K562 (cell line): Measurements from ENCODE around the gene C6orf89. TPM values are rescaled to one million over a fixed set of nuclear protein-coding genes. Genes with fewer than 3 reads are reported as not detected.

Experiments used
- ATAC-seq: fragments of 200-7000 bp; cut with Tn5 transposase; 3 replicates; pipeline ENCODE4 v1.9.1; 2020; ENCODE audit warnings: moderate library complexity
- BruUV-seq: library from RNA; stranded (reverse); fragments of 400-500 nt; replicated peaks from 2 replicates; lab custom pipeline; 2021; lab: Mats Ljungman, UMichigan
- CTCF ChIA-PET: fragments of 300-600 bp; formaldehyde crosslinking; extraction: SDS; loops from one replicate; lab custom pipeline; 2021; ENCODE audit warnings: low intra/inter-chr PET ratio; lab: Yijun Ruan, JAX
- POLR2A ChIA-PET: fragments of 300-600, 350-650 bp; sonication (Branson Sonifier 250); formaldehyde crosslinking; extraction: SDS; loops from one replicate; lab custom pipeline; 2021; ENCODE audit warnings: antibody characterized with exemption, inconsistent platforms; lab: Yijun Ruan, JAX
- DNase-seq, 4 experiments: peaks; one replicate each; pipeline versions ENCODE4 v3.0.0 to v3.0.0-alpha.2; 2011 to 2018; ENCODE audit warnings: low spot score in 3 of 4, mixed read lengths in 3 of 4; ENCODE audit errors: extremely low read depth in 1 of 4
- FAIRE-seq: peaks from 2 replicates; lab custom pipeline; 2011; peaks lifted over from hg19 to GRCh38; lab: Jason Lieb, UNC
- H2AFZ ChIP-seq: 2 replicates; pipeline ENCODE4 v1.6.0; 2011; ENCODE audit warnings: low read depth, low read length, control low read depth, inconsistent platforms
- H3K27ac ChIP-seq: fragments of 200-600 bp; 3 replicates; pipeline ENCODE4 v1.8.0; 2011; ENCODE audit warnings: low read depth, mild to moderate bottlenecking, control low read depth, inconsistent platforms, low read length, moderate library complexity, mixed read lengths; ENCODE audit errors: extremely low read depth
- H3K27me3 ChIP-seq, 2 experiments: fragments of 300-600 bp in 1 of 2; 2 replicates in 1 of 2; 3 replicates in 1 of 2; pipeline versions ENCODE4 v1.6.0 to v1.8.0; 2011; ENCODE audit warnings: inconsistent platforms in 2 of 2, low read length in 2 of 2, mild to moderate bottlenecking in 1 of 2, mixed read lengths in 1 of 2, moderate library complexity in 1 of 2; ENCODE audit not compliant: control insufficient read depth in 2 of 2, insufficient read depth in 2 of 2
- H3K36me3 ChIP-seq: fragments of 300-600 bp; 3 replicates; pipeline ENCODE4 v1.8.0; 2011; ENCODE audit warnings: mild to moderate bottlenecking, low read length, inconsistent platforms; ENCODE audit not compliant: control insufficient read depth, insufficient read depth
- H3K4me1 ChIP-seq, 2 experiments: fragments of 200-600 bp in 1 of 2; replicated peaks in 1 of 2; 2 replicates in 1 of 2; 3 replicates in 1 of 2; pipeline versions ENCODE4 v1.5.1 to v1.8.0; 2011; ENCODE audit warnings: inconsistent platforms in 2 of 2, low read length in 2 of 2, mild to moderate bottlenecking in 1 of 2, mixed read lengths in 1 of 2, moderate library complexity in 1 of 2; ENCODE audit not compliant: control insufficient read depth in 2 of 2, insufficient read depth in 2 of 2
- H3K4me2 ChIP-seq: 2 replicates; pipeline ENCODE4 v1.6.1; 2011; ENCODE audit warnings: low read length, control low read depth, inconsistent platforms, mixed read lengths; ENCODE audit not compliant: insufficient read depth
- H3K4me3 ChIP-seq: fragments of 200-600 bp; sonication (generic), shearing (Covaris generic); 2 replicates; pipeline ENCODE4 v1.5.1; 2016; ENCODE audit warnings: control low read depth, inconsistent platforms
- H3K79me2 ChIP-seq: fragments of 200-600 bp; 3 replicates; pipeline ENCODE4 v1.8.0; 2011; ENCODE audit warnings: low read length, inconsistent platforms; ENCODE audit not compliant: control insufficient read depth, insufficient read depth
- H3K9ac ChIP-seq, 2 experiments: 2 replicates each; pipeline versions ENCODE4 v1.6.0 to v1.6.1; 2011; ENCODE audit warnings: low read depth in 2 of 2, low read length in 2 of 2, control low read depth in 1 of 2, inconsistent platforms in 1 of 2, mild to moderate bottlenecking in 1 of 2, mixed read lengths in 1 of 2; ENCODE audit not compliant: insufficient read depth in 1 of 2
- H3K9me1 ChIP-seq: one replicate; pipeline ENCODE4 v1.6.0; 2011; ENCODE audit warnings: inconsistent platforms, mild to moderate bottlenecking, low read length, moderate library complexity; ENCODE audit not compliant: control insufficient read depth, insufficient read depth
- H3K9me3 ChIP-seq: replicated peaks from 2 replicates; pipeline ENCODE4 v1.5.1; 2011; ENCODE audit warnings: low read depth, low read length, inconsistent platforms; ENCODE audit not compliant: control insufficient read depth, insufficient read depth
- H4K20me1 ChIP-seq: replicated peaks from 2 replicates; pipeline ENCODE4 v1.6.1; 2011; ENCODE audit warnings: low read length, inconsistent platforms, mixed read lengths; ENCODE audit not compliant: control insufficient read depth, insufficient read depth
- BMI1 ChIP-seq: fragments of 150-350 bp; IDR thresholded peaks from 2 replicates; pipeline ENCODE4 v1.6.1; 2014; ENCODE audit warnings: low read length
- CBX1 ChIP-seq: sonication (generic); IDR thresholded peaks from 2 replicates; pipeline ENCODE4 v1.6.1; 2016; ENCODE audit warnings: antibody characterized with exemption, low read depth, mild to moderate bottlenecking
- CBX2 ChIP-seq: fragments of 200-600 bp; sonication (generic); IDR thresholded peaks from one replicate; pipeline ENCODE4 v1.6.1; 2012; ENCODE audit warnings: mild to moderate bottlenecking, low read length, inconsistent platforms; ENCODE audit not compliant: insufficient read depth, poor library complexity, severe bottlenecking
- CGGBP1 ChIP-seq: fragments of 250-450 bp; sonication (Bioruptor Pico); IDR thresholded peaks from 2 replicates; pipeline ENCODE4 v1.9.0; 2021; ENCODE audit warnings: mild to moderate bottlenecking
- ERF ChIP-seq: fragments of 450-650 bp; formaldehyde crosslinking; IDR thresholded peaks from 2 replicates; pipeline ENCODE4 v1.4.0; 2020; ENCODE audit warnings: mild to moderate bottlenecking, mixed read lengths
- L3MBTL2 ChIP-seq: fragments of 450-650 bp; IDR thresholded peaks from 2 replicates; pipeline ENCODE4 v1.6.1; 2016; ENCODE audit warnings: mild to moderate bottlenecking, moderate library complexity
- MAX ChIP-seq: sonication (generic); formaldehyde crosslinking; IDR thresholded peaks from 2 replicates; pipeline ENCODE4 v1.9.0; 2022; ENCODE audit warnings: mild to moderate bottlenecking, missing genetic modification reagents
- NFATC3 ChIP-seq: fragments of 450-650 bp; IDR thresholded peaks from 2 replicates; pipeline ENCODE4 v1.6.1; 2017; ENCODE audit warnings: mild to moderate bottlenecking
- NR2C1 ChIP-seq, 2 experiments: fragments of 450-650 bp; IDR thresholded peaks; 2 replicates each; pipeline ENCODE4 v1.6.1; 2017; ENCODE audit warnings: mild to moderate bottlenecking in 2 of 2, antibody characterized with exemption in 1 of 2, inconsistent platforms in 1 of 2, missing compliant biosample characterization in 1 of 2, missing genetic modification characterization in 1 of 2
- NR2C2 ChIP-seq, 2 experiments: fragments of 200-800 bp in 1 of 2; sonication (Bioruptor generic) in 1 of 2; sonication (generic) in 1 of 2; formaldehyde crosslinking in 1 of 2; IDR thresholded peaks; 2 replicates each; pipeline versions ENCODE4 v1.6.1 to v1.8.0; 2016 to 2022; ENCODE audit warnings: mild to moderate bottlenecking in 1 of 2, missing compliant biosample characterization in 1 of 2, missing genetic modification characterization in 1 of 2, missing genetic modification reagents in 1 of 2
- PTBP1 ChIP-seq: fragments of 200-400 bp; formaldehyde crosslinking; IDR thresholded peaks from 2 replicates; pipeline ENCODE4 v1.6.1; 2017; ENCODE audit warnings: low read depth, low read length
- SMAD2 ChIP-seq: fragments of 150-350 bp; IDR thresholded peaks from 2 replicates; pipeline ENCODE4 v1.6.1; 2014; ENCODE audit warnings: low read depth, mild to moderate bottlenecking, low read length
- WGBS: fragments of 100-300 bp; shearing (Covaris generic); methylation state at CpG from one replicate; pipeline ENCODE4 v1.1.6; 2016; ENCODE audit warnings: low coverage, mixed read lengths; ENCODE audit not compliant: insufficient coverage; ENCODE audit errors: missing lambda C conversion rate; 5-methylcytosine and 5-hydroxymethylcytosine counted together
- in situ Hi-C: fragments of 300-500 bp; cut with MboI; formaldehyde crosslinking; loops from 4 replicates; pipeline ENCODE4 v1.15.0; 2018; ENCODE audit warnings: inconsistent platforms, mixed read lengths
- intact Hi-C: fragments of 100-400 bp; cut with micrococcal nuclease; formaldehyde crosslinking; loops from 2 replicates; pipeline ENCODE4 v1.14.2; 2022
- polyA plus RNA-seq, 8 experiments: library from polyadenylated mRNA; depleted of rRNA in 4 of 8; stranded (reverse) in 5 of 8; unstranded in 3 of 8; fragments of >200 nt; fragmentation: Nextera tagmentation in 2 of 8; fragmentation: Illumina TruSeq in 1 of 8; extraction: Ambion mirVana in 2 of 8; extraction: Trizol in 1 of 8; gene quantifications; 2 replicates each; pipeline versions ENCODE4 v1.2.1 to v1.2.3, GENCODE V29; 2011 to 2014; ENCODE audit warnings: inconsistent platforms in 1 of 8, missing spikeins in 1 of 8
- total RNA-seq, 7 experiments: library from RNA; depleted of rRNA in 6 of 7; stranded (reverse); fragments of >200 nt in 6 of 7; fragmentation: Illumina TruSeq in 2 of 7; extraction: Trizol in 2 of 7; gene quantifications; 2 replicates each; pipeline versions ENCODE4 v1.2.1 to v1.2.3, GENCODE V29; 2011 to 2021; ENCODE audit warnings: low replicate concordance in 1 of 7

Gene C6orf89
- total and polyA plus RNA-seq, 9 of the 15 experiments (the other 6 are each of a cell fraction or from before 2014, with no cell fraction given): 35.2 to 111 (median 58.5) TPM

GRCh38 chr6:36934901-36935300, 49.1 kb downstream of the C6orf89 start:
- no peaks in the 10 kb centered on the region; a peak in 1 of 5 replicates for H3K4me1 ChIP-seq
- peaks cover 15 to 40% of the 10 kb centered on the region in 2 experiments for H3K27me3 ChIP-seq
- POLR2A ChIA-PET: interaction anchor here (2.4 kb wide), 1 partner anchor 8 kb away, joined by 10 read pairs; no protein-coding TSS in a partner anchor
- H2AFZ ChIP-seq: no peak overlapping the region
- WGBS: 13% methylated on average over 7 of the region's 7 CpGs
- no peaks in the 10 kb centered on the region for H3K9me1 ChIP-seq
- no peak overlapping the region for H3K4me3 ChIP-seq
- no peak overlapping the region for H3K4me2 ChIP-seq
- ATAC-seq (no peak), FAIRE-seq (no peak), DNase-seq (no peak)
- intact Hi-C loops (no loop called here), in situ Hi-C loops (no loop called here)
- H4K20me1 ChIP-seq: 0 out of 2 replicates have a peak, but pooled peaks cover 6% of the 10 kb centered on the region
- no peak overlapping the region for H3K9ac ChIP-seq
- no peaks in the 10 kb centered on the region for H3K9me3 ChIP-seq
- no TSS peak for BruUV-seq
- CTCF ChIA-PET: no interaction called here
- H3K36me3 ChIP-seq: no peaks in the 10 kb centered on the region
- H3K27ac ChIP-seq: no peak overlapping the region
- no peak for TF ChIP-seq MAX (CRISPR knock-in tag)
- no peak for TF ChIP-seq NR2C1 (IDR thresholded peaks at IDR 0.05)
- no peak for TF ChIP-seq NR2C1 (tag; IDR thresholded peaks at IDR 0.05)
- TF ChIP-seq CBX2: peak; percentile 3
- no peaks in the 10 kb centered on the region for H3K79me2 ChIP-seq

GRCh38 chr6:36936824-36937223, 51.1 kb downstream of the C6orf89 start:
- Histone ChIP-seq H3K4me3 (no peak overlapping the region), H2AFZ (no peak overlapping the region), H3K36me3 (no peaks in the 10 kb centered on the region), H3K9ac (peak overlapping the region in 1 of 2 experiments; percentile 56; a peak in 1 of 4 replicates), H3K4me2 (no peak overlapping the region), H3K79me2 (no peaks in the 10 kb centered on the region), H4K20me1 (no peaks in the 10 kb centered on the region), H3K9me3 (no peaks in the 10 kb centered on the region), H3K9me1 (no peaks in the 10 kb centered on the region), H3K27ac (no peak overlapping the region), H3K27me3 (peaks cover 22 to 45% of the 10 kb centered on the region in 2 experiments), H3K4me1 (no peaks in the 10 kb centered on the region; a peak in 1 of 5 replicates)
- in situ Hi-C loops: no loop called here
- ATAC-seq (peak; percentile 68), FAIRE-seq (peak; percentile 64), DNase-seq (peak in 2 of 4 experiments; percentile 38 to 61)
- CTCF ChIA-PET: no interaction called here
- TF ChIP-seq L3MBTL2 (no peak), BMI1 (no peak), SMAD2 (no peak), CGGBP1 (CRISPR knock-in tag) (no peak), CBX1 (no peak), NR2C2 (CRISPR knock-in tag; IDR thresholded peaks at IDR 0.05) (no peak), NR2C2 (tag; IDR thresholded peaks at IDR 0.05) (no peak), PTBP1 (no peak), NFATC3 (no peak), ERF (no peak)
- POLR2A ChIA-PET: interaction anchor here (0.6 to 2.4 kb wide), 6 partner anchors 10 to 533 kb away, joined by 3 to 10 read pairs (median 4); partner anchors contain the start of gene PI16
- WGBS: 41% methylated on average over 5 of the region's 5 CpGs
- BruUV-seq: no TSS peak
- intact Hi-C loops: no loop called here
